ENCODE data around the gene FAM98B.
"Not testable (repeated sequence)": the region's sequence is repeated elsewhere in the genome, so short reads cannot be mapped to it uniquely, and the experiment has no call there.

Gene FAM98B

DNA sequence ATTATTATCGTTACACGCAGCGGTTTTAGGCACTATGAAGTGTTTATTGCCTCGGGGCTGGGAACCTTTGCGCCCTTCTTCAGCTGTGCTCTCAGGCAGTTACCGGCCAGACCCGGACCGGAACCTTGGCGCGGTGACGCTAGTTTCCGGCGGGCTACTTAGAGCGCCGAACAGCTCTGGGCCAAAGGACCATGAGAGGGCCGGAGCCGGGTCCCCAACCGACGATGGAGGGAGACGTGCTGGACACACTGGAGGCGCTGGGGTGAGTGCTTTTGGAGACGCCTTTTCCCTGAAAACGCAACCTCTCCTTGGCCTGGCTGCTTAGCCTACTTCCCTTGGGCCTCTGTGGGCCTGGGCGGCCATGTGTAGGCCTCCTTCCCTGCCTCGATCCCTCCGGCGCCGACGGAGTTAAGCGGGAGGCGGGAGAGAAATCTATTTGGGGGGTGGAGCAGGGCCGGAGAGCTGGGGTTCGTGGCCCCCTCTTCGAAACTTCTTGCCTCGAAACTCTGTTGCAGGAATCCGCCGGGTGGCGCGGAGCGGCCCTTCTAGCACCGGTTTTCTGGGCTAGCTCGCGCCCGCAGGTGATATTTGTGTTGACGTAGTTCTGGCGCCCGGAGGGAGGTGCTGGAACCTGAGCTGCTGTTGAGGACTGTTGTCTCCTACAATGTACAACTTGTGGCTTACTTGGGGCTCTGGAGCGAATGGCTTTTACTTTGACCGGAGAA, at the start of gene FAM98B:
FAM98B (plus strand) TSS at position 157 of the 725 bp plus-strand sequence; CDS start at position 192, 35 bp downstream.
- peak; percentile 94 for DNase-seq

GRCh38 chr15:38406436-38406835, 47.5 kb upstream of the FAM98B start:
- no peak for DNase-seq

DNA sequence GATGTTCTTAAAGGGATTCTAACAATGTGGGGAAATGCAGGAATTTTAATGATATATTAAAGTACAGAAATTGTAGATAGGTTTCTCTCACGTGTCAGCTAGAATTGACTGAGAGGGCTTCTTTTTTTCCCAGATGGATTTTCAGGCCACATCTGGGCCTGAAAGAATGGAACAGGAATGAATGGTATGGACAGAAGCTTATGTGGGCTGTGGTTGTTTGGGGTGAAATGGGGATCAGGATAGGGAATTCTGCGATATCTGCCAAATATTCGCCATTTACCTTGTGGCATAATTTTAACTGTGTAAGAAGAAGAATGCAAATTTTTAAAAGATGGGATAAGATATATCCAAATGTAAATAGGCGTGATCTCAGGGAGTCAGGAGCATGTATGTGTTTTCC, 45.4 kb upstream of the FAM98B start:
- DNase-seq = no peak

DNA sequence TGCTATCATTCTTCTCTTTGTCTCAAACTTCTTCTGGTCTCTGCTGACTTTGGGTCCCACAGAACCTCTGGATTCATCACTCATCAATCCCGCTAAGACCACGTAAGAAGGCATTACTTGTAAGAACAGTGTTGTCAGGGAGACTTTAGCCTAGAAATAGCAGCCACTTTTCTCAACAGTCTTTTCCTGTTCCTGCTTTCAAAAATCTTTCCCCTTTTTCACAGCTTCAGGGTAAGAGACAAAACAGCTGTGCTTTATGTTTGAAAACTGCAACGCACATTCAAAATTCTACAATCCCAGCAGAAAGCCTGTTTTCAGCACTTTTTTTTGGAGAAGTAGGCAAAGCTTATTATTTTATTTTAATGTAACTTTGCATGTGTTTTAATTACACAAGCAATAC, 42.0 kb upstream of the FAM98B start:
- no peak for DNase-seq

DNA sequence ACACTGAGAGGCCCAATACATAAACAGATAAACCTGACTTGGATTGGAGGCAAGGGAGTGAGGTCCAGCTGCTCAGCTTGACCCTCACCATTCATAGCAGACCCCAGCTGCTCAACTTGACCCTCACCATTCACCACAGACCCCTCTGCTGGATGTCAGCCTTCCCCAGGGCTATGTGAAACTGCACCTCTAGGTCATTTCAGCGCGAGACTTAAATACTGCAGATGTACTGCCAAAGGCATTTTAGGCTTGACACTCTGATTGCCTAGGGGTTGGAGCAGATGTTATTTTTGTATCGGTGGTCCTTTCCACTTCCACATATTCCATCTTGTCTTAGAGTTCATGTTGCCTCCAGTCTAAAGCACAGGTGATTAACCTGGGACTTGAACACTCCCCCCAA, 41.5 kb upstream of the FAM98B start:
- DNase-seq = no peak

- no peak for DNase-seq
Observed at GRCh38 chr15:38414357-38414756, 39.6 kb upstream of the FAM98B start.

DNA sequence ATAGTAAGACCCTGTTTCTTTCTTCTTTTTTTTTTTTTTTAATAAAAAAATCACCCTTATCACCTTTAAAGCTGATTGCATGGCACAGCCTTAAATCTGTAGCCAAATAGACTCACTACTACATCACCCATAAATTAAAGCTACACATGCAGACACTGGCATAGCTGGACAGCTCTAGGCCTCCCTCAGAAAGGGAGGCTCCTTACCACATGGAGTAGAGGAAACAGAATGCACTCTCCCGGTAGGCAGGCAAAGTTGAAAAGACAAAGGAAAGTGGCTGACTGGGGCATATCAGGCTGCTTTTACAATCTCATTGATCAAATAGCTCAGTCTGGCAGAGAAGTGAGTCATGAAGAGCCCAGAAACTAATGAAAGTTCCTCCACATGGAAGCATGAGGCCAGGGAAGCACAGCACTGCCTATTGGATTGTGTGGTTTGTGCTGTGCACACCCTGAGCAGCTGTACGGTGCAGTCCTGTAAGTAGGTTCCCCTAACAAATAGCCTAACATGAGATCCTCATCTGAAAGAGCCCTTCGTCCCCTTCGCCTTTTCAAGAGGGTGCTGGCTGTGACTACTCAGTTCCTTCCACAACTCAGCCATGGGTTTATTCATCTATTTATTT, 32.7 kb upstream of the FAM98B start:
- no peak for DNase-seq

DNA sequence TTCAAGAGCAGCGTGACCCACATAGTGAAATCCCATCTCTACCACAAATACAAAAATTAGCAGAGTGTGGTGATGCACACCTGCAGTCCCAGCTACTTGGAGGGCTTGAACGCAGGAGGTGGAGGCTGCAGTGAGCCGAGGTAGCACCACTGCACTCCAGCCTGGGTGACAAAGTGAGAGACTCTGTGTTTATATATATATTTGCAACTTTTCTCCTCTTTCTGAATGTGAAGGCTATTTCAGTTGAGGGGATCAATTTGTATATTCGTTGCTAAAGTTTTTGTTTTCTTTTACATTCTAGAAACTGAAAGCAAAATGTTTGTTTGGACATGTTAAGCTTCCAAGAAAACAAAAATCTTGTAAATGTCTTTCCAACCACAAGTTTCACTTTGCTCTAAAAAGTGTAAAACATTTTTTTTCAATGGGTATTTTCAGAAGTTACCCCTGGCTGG, 29.8 kb upstream of the FAM98B start:
- no peak for DNase-seq

- DNase-seq = no peak
Observed at GRCh38 chr15:38425269-38425668, 28.7 kb upstream of the FAM98B start.

DNA sequence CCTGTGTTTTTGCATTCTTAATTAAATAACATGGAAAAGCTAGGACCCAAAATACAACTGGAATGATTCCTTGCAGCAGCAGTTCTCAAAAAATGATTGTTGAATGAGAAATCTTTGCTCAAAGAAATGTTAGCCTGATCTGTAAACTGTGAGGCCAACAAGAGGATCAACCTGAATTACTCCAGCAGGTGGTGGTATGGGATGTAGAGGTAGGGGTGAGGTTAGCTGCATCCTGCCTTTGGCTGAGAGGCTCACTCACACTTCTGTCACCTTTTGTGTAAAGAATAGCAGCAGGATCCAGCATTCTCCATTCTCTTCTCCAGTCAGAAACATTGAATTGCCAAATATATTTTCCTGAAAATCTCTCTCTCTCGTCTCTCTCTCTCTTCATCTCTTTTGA, 26.5 kb upstream of the FAM98B start:
- no peak for DNase-seq

DNA sequence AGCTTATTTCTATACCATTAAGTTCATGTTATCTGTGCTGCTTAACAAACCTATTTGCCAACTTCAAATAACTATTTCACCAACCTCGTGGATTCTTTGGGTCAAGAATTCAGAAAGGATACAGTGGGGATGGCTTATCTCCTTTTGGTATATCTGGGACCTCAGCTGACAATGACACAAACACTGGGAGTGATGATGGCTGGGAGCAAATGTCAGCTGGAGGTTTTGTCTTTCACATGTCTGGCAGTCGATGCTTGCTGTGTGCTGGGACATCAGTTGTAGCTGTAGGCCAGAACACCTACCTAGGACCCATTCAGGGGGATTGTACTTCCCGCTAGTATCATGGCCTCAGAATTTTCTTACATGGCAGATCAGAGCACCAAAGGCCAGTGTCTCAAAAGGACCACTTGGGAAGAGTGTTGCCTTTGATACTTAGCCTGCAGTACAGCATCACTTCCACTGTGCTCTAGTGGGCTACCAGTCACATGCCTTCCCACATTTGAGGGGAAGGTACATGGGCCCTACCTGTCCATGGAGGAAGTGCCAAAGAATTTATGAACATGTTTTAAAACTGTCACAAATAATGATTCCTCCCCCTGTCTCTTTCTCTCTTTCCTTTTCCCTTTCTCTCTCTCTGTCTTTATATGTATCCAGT, 23.7 kb upstream of the FAM98B start:
- DNase-seq = no peak

DNA sequence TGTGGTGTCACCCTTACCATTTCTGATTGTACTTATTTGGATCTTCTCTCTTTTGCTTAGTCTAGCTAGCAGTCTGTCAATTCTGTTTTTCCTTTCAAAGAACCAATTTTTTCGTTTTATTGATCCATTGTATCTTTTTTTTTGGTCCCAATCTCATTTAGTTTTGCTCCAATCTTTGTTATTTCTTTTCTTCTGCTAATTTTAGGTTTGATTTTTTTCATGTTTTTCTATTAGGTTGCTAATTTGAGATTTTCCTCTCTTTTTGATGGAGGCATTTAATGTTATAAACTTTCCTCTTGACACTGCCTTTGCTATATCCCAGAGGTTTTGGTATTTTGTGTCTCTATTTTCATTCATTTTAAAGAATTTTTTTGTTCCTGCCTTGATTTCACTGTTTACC, 16.9 kb upstream of the FAM98B start:
- DNase-seq = no peak

- DNase-seq = not testable (repeated sequence)
Observed at GRCh38 chr15:38437603-38438002, 16.3 kb upstream of the FAM98B start.

DNA sequence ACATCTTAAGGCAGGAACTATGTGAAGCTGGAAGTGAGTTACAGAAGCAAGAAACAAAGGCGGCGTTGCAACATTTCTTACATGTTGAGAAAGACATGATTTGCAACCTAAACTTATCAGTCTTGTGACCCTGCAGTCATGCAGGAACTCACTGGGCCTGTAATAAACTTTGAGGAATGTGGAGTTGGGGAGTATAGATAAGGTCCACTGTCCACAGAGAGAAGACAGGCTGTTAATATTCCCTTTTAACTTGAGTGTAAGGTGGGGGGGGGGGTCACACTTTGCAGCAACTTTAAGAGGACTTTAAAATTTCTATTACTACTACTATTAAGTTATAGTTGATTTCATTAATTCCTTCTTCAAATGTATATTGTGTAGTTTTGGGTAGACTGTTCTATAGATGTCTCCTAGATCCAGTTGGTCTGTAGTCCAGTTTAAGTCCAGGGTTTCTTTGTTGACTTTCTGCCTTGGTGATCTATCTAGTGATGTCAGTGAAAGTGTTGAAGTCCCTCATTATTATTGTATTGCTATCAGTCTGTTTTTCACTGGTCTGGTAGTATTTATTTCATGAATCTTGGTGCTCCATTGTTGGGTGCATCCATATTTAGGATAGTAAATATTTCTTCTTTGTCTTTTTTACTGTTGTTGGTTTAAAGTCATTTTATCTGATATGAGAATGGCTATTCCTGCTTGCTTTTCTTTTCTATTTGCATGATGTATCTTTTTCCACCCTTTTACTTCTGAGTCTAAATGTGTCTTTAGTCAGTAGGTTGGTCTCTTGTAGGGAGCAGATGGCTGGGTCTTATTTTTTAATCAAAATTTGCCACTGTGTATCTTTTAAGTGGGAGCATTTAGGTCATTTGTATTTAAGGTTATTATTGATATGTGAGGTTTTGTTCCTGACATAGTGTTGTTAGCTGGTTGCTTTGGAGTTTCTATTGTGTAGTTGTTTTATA, 15.6 kb upstream of the FAM98B start:
- no peak for DNase-seq

- DNase-seq = peak; percentile 32
Observed at GRCh38 chr15:38440353-38441129, 13.4 kb upstream of the FAM98B start.

GRCh38 chr15:38441130-38441519, 12.8 kb upstream of the FAM98B start:
- DNase-seq = no peak

GRCh38 chr15:38454696-38455090, 766 bp downstream of the FAM98B start:
- no peak for DNase-seq

GRCh38 chr15:38455092-38455491, 1.2 kb downstream of the FAM98B start:
- DNase-seq = no peak

DNA sequence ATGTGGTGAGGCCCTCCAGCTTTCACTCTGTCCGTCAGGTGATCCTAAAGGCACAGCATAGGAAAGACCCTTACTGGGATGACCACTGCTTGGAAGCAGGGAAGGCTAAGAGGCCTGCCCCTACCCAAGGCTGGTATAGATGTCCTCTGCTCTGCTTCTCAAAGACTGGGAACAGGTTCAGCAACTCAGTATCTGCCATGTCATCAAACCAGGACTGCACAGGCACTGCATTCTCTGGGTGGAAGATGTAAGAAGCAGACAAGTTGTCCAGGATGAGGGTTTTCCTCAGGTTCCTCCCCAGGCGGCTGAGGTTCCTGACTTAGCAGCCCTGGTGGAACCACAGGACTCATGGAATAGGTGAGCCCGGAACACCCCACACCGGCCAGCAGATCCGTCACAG, 4.7 kb downstream of the FAM98B start:
- no peak for DNase-seq

DNA sequence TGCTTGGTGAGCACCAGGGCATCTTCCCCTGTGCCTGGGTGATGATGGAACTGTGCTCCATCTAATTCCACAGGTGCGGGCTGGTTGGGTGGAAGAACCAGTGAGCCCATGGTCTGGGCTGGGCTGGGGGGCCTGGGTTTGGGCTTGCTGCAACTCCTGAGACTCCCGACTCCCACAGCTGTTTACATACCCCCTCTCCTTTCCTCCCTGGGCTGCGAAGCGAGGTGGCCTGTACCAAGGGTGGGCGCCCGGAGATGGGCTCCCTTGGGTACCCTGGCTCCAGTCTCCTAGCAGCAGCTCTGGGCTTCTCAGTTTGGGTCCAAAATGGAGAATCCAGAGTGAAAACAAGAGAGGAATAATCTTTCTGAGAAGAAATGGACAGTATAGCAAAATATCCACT, 5.6 kb downstream of the FAM98B start:
- DNase-seq = no peak

- no peak for DNase-seq
Observed at GRCh38 chr15:38460543-38460942, 6.6 kb downstream of the FAM98B start.
